NCI-H510A treated with DMSO at 0.1 percent for 48 hours (cell line): Measurements from ENCODE around the gene TGFB2.

Source experiments
- DNase-seq: peaks from one replicate; lab custom pipeline; 2025; lab: John Stamatoyannopoulos, UW

Gene TGFB2

GRCh38 chr1:218488986-218489385 lies 143.8 kb downstream of the TGFB2 start:
- DNase-seq = no peak

GRCh38 chr1:218490406-218490922 lies 145.3 kb downstream of the TGFB2 start:
- DNase-seq = no peak

- DNase-seq = no peak
Observed at GRCh38 chr1:218492874-218493273, 147.7 kb downstream of the TGFB2 start.

- no peak for DNase-seq
Observed at GRCh38 chr1:218493986-218494385, 148.8 kb downstream of the TGFB2 start.
